NCI-H460 (cell line): Measurements from ENCODE around the gene HPDL. TPM values are rescaled to one million over a fixed set of nuclear protein-coding genes. Genes with fewer than 3 reads are reported as not detected.
A peak's percentile ranks its signal among the peaks of the same experiment; 100 is the strongest.

ENCODE experiments used
- DNase-seq: peaks from one replicate; pipeline ENCODE4 v3.0.0-alpha.2; 2016; ENCODE audit warnings: low read depth; ENCODE audit errors: extremely low read depth
- total RNA-seq: library from RNA; depleted of rRNA; stranded (reverse); fragments of >200 nt; shearing (Covaris generic); gene quantifications from 2 replicates; pipeline ENCODE4 v1.2.3, GENCODE V29; 2014

HPDL gene
- total RNA-seq, 1 experiment from 2014 or later = 2.9 TPM

DNA sequence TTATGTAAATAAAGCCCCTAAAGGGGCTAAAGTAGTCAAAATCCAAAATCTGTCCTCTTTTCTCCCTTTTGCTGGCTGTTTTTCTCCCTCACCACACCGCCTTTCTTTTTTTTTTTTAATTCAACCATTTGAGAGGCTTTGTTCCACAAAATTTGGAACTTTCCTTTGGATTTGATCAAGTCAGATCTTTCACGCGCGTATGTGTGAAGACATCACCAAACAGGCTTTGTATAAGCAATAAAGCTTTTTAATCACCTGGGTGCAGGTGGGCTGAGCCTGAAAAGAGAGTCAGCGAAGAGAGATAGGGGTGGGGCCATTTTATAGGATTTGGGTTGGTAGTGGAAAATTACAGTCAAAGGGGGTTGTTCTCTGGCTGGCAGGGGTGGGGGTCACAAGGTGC lies 5.3 kb upstream of the HPDL start:
- no peak for DNase-seq

DNA sequence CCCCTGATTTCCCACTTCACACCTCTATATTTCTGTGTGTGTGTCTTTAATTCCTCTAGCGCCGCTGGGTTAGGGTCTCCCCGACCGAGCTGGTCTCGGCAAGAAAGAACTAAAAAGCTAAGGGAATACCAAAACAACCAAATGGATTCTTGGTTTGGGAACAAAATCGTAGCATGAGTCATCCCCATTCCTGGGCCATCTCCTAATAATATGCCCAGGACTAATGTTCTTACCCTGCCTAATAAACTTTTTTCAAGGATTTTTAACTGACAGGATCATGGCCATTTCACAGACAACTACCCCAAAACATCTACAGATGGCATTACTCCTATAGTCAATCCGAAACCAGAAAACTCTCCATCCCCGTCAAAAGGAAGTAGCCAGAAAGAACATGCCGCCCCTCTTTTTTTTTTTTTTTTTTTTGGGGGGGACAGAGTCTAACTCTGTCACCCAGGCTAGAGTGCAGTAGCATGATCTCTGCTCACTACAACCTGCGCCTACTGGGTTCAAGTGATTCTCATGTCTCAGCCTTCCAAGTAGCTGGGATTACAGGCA lies 4.1 kb upstream of the HPDL start:
- DNase-seq = no peak

DNA sequence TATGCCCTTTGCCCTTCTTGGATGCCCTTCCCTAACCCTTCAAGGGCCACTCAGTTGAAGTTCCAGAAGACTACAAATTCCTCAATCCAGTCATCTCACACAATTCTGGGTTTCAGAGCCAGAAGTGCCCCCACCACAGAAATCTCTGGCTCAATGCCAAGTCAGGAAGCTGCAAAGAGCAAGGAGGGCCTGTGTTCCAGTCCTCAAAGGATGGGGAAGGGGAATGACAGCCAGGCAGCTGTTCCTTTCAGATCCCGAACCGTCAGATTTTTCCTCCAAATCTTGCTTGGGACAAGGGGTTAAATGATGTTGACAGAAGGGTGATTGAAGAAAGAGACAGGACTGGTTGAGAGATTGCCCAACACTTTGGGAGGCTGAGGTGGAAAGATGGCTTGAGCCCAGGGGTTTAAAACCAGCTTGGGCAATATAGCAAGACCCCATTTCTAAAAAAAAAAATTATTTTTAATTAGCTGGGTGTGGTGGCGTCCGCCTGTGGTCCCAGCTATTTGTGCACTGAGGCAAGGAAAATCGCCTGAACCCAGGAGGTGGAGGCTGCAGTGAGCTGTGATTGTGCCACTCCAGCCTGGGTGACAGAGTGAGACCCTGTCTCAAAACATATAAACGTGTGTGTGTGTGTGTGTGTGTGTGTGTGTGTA lies 716 bp upstream of the HPDL start:
- no peak for DNase-seq

DNA sequence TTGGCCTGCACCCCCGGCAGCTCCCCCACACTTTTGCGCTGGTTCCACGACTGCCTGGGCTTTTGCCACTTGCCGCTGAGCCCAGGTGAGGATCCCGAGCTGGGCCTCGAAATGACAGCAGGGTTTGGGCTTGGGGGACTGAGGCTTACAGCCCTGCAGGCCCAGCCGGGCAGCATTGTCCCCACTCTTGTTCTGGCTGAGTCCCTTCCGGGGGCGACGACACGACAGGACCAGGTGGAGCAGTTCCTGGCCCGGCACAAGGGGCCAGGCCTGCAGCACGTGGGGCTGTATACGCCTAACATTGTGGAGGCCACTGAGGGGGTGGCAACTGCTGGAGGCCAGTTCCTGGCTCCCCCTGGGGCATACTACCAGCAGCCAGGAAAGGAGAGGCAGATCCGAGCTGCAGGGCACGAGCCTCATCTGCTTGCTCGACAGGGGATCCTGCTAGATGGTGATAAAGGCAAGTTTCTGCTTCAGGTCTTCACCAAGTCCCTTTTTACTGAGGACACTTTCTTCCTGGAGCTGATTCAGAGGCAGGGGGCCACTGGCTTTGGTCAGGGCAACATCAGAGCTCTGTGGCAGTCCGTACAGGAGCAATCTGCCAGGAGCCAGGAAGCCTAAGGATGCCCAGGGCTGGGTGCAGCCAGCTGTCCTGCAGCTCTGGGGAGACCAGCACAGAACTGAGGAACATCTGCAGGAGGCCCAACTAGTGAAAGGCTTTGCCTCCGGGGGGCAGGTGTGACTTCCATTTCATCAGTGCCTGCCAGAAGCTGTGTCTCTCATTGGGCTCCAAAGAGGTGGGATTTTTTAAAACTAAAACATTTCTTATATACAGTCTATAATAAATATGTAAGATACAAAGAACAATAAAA lies 1.2 kb downstream of the HPDL start:
- no peak for DNase-seq

- DNase-seq = no peak
Observed at GRCh38 chr1:45328680-45329079, 2.0 kb downstream of the HPDL start.

DNA sequence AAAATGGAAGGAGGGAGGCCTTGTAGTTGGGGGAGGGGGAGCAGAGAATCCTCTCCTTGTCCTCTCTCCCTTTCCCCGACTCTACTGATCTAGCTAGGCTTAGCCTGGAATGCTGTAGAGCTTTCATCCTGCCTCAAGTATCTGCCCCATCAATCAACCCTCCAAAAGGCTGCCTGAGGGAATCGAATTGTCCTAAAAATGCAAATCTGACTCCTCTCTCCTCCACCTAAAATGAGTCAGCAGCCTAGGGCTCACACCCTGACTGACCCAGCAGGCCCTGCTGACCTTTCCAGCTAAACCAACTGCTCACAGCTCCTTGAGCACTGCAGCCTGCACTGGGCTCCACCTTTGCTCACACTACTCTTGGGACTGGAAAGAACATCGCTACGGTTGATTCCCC lies 2.8 kb downstream of the HPDL start:
- no peak for DNase-seq

DNA sequence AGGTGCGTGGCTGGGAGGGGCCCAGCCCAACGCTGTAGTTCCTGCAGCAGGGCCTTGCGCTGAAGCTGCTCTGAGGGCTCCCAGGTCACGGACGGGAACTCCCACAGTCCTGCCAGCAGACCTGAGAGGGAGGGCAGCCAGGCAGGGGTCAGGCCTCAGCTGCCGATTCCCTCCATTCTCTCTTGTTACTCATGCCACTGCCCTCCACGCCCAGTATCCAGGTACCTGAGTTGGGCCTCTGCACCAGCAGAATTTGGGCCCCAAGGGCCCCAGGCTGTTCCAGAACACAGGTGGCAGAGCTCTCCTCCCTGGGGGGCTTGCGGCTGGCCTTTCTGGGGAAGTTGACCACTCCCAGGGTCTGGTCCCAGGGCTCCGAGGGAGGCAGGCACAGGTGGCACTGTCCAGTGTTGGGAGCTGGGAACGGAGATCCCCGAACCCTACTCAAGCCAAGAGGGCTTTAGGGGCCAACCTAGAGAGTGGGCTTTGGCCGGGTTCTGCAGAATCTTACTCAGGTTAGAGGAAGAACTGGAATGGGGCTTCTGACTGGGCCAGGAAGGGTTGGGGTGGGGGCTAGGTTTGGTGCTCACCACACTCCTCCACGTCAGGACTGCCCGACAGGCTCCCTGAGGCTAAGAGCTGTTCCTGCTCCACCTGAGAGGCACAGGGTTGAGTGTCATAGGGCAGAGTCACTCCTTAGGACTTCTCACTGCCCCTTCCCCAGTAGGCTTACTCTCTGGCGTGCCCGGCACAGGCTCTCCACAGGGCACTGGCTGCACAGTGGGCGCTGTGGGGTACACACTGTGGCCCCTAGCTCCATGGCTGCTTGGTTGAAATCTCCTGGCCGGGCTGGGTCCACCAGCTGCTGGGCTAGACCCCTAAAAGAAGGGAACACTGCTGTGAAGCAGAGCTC lies 5.0 kb downstream of the HPDL start:
- no peak for DNase-seq

DNA sequence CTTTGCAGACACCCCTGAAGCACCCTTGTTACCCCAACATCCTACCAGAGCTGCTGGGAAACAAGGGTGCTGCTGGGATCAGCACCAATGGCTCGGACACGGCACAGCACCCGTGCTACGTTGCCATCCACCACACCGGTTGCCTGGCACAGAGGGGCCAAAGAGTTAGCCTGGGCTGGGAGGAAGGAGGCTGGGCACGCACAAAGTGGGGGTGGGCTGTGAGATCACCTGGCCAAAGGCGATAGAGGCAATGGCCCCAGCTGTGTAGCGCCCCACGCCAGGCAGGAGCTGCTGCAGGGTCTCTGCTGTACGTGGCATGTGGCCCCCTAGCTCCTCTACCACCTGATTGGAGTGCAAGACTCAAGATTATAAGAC lies 5.6 kb downstream of the HPDL start:
- DNase-seq = no peak

GRCh38 chr1:45334308-45335245 lies 7.9 kb downstream of the HPDL start:
- DNase-seq = no peak

DNA sequence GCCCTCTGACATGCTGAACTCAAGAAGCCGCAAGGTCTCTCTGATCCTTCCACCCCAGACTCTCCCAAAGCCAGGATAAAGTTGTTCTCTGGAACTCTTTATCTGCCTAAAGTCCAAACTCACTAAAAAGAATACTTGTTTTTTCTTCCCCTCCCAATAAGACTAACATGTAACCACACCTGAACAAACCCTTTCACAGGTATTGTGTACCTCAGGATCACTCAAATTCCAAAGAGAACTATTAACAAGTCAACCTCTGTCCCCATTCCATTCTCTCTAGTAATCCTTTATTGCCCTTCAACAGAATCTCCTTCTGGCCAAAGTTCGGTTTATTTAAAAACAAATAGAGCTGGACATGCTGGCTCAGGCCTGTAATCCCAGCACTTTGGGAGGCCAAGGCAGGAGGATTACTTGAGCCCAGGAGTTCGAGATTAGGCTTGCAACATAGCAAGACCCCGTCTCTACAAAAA lies 9.2 kb downstream of the HPDL start:
- DNase-seq = no peak

- DNase-seq = no peak
Observed at GRCh38 chr1:45337630-45338325, 11.1 kb downstream of the HPDL start.

- DNase-seq = peak; percentile 78
Observed at GRCh38 chr1:45339789-45340558, 13.3 kb downstream of the HPDL start, which contains the start of the genes MUTYH and TOE1. Gene MUTYH, minus strand, starts transcription at chr1:45340440. Its CDS starts 5,935 bp downstream, at chr1:45334505. Gene TOE1, plus strand, starts transcription at chr1:45340170. Its CDS starts 83 bp downstream, at chr1:45340253.

DNA sequence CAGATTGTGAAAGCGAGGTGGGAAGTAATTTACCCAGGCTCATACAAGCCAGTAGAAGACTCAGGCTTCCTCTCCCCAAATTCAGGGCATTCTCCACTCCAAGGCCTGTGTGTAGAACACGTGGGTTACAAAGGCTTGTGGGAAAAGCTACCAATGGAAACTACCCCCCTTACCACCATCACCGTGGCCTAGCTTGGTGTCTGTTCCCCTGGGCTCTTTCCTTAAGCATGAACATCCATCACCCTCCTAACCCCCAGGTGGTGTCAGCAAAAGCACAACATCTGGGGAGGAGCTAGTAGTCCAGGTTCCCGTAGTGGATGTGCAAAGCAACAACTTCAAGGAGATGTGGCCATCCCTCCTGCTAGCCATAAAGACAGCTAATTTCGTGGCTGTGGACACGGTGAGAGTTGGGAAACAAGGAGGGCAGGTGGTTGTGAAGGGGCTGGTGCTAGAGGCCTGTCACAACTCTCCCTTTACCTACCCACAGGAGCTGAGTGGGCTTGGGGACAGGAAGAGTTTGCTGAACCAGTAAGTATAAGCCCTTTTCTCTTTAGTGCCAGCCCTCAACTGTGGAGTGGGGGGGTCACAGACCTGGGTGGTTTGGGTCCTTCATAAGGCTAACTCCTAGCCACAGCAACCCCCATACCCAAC lies 14.2 kb downstream of the HPDL start:
- DNase-seq = no peak

- no peak for DNase-seq
Observed at GRCh38 chr1:45344499-45344898, 17.8 kb downstream of the HPDL start.

DNA sequence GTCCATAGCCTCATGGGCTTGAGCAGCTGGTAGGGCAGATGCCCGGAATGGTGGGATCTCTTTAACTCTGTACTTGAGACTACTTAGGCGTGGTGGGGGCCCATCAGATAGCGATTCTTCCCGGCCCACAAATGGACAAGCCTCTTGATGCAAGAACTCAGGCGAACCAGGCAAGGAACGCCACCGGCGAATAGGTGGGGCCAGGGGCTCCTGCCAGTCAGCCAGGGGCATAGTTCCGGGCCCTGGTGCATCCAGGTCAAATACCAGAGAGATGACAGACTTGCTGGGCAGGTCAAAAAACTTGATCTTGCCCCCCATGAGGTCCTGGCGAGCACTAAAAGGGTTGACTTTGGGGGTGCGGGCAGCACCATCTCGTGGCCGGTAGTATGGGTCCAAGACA lies 18.3 kb downstream of the HPDL start:
- DNase-seq = no peak

- DNase-seq = no peak
Observed at GRCh38 chr1:45346473-45346872, 19.8 kb downstream of the HPDL start.

- DNase-seq = no peak
Observed at GRCh38 chr1:45348020-45348419, 21.3 kb downstream of the HPDL start.

- no peak for DNase-seq
Observed at GRCh38 chr1:45348609-45348965, 21.9 kb downstream of the HPDL start.
